Lower lobe of right lung (tissue), 2 donors: ENCODE measurements around the gene CCDC146. TPM values are rescaled to one million over a fixed set of nuclear protein-coding genes. Genes with fewer than 3 reads are reported as not detected.
"Not testable (repeated sequence)": the region's sequence is repeated elsewhere in the genome, so short reads cannot be mapped to it uniquely, and the experiment has no call there.

Experiments
- ATAC-seq, 2 donors: fragments of 200-7000 bp; cut with Tn5 transposase; one replicate each; pipeline ENCODE4 v1.9.1; 2020 to 2022; ENCODE audit warnings: mild to moderate bottlenecking in 2 of 2, moderate library complexity in 2 of 2
- DNase-seq: peaks from one replicate; pipeline ENCODE4 v3.0.0-alpha.2; 2020
- H3K27ac ChIP-seq: fragments of 200-600 bp; one replicate; pipeline ENCODE4 v1.8.0; 2022
- H3K27me3 ChIP-seq: fragments of 200-600 bp; one replicate; pipeline ENCODE4 v1.8.0; 2022; ENCODE audit warnings: low read depth
- H3K36me3 ChIP-seq: fragments of 200-600 bp; one replicate; pipeline ENCODE4 v1.8.0; 2022; ENCODE audit warnings: mild to moderate bottlenecking
- H3K4me1 ChIP-seq: fragments of 200-600 bp; one replicate; pipeline ENCODE4 v1.8.0; 2022
- H3K4me3 ChIP-seq: fragments of 200-600 bp; one replicate; pipeline ENCODE4 v1.8.0; 2022; ENCODE audit warnings: mild to moderate bottlenecking
- H3K9me3 ChIP-seq: fragments of 200-600 bp; one replicate; pipeline ENCODE4 v1.8.0; 2022
- intact Hi-C: fragments of 100-400 bp; cut with DNase I; formaldehyde crosslinking; loops from one replicate; pipeline ENCODE4 v1.11.0; 2022
- long read RNA-seq: library from polyadenylated mRNA; unstranded; transcript quantifications from one replicate; pipeline ENCODE4 v2.0.0, GENCODE V29; 2021
- total RNA-seq: library from RNA; stranded (reverse); fragmentation: NEBNext Ultra II Directional; extraction: Animal tissue kit (Norgen Biotek cat#: 25700); gene quantifications from one replicate; pipeline ENCODE4 v1.2.1, GENCODE V29; 2021
- donor health status: DM: no; HTN: yes; CAD: no; lungs with severe emphysema.

The CCDC146 gene, protein sequence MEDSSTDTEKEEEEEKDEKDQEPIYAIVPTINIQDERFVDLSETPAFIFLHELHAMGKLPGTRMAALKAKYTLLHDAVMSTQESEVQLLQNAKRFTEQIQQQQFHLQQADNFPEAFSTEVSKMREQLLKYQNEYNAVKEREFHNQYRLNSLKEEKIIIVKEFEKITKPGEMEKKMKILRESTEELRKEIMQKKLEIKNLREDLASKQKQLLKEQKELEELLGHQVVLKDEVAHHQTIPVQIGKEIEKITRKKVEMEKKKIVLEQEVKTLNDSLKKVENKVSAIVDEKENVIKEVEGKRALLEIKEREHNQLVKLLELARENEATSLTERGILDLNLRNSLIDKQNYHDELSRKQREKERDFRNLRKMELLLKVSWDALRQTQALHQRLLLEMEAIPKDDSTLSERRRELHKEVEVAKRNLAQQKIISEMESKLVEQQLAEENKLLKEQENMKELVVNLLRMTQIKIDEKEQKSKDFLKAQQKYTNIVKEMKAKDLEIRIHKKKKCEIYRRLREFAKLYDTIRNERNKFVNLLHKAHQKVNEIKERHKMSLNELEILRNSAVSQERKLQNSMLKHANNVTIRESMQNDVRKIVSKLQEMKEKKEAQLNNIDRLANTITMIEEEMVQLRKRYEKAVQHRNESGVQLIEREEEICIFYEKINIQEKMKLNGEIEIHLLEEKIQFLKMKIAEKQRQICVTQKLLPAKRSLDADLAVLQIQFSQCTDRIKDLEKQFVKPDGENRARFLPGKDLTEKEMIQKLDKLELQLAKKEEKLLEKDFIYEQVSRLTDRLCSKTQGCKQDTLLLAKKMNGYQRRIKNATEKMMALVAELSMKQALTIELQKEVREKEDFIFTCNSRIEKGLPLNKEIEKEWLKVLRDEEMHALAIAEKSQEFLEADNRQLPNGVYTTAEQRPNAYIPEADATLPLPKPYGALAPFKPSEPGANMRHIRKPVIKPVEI
- total RNA-seq, result 17.3 TPM
- long read RNA-seq, partial matches to known transcripts, result 2 of 7 reads
- long read RNA-seq, other reads (novel, unspliced or antisense), result 4 of 7 reads

DNA sequence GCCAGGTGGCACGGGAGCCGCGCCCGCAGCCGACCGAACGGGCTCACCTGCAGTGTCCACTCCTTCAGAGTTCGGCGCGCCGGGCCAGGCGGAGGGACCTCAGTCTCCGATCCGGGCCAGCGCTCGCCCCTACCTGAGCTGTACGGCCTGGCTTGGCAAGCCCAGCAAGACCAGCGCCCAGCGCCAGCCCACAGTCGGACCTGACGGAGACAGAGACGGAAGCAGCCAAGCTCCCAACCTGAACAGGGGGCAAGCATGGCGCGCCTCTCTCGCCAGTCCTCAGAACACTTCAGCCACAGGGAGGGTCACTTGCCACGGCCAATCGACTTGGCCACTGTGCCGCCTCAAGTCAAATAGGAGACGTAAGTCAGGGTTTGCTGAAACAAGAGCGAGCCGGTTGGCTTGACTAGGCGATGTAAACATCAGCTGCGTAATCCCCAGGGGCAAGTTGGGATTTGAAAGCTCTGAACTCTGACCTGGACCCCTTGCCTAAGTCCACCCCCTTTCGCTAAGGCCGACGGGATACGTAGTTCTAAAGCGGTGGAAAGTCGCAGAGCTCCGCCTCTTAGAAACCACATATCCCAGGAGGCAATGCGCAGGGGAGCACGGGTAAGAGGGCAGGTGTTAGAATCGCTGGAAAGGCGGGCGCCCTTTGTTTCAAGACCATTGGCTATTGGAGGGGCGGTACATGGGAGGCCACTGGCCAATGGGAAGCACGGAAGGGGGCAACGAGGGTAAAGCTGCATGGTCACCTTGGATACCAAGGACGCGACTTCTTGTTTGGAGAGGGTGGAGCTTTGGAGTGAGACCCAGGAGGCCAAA lies at the start of gene CCDC146:
TSS of gene CCDC146 (plus strand) at position 756 of the 822 bp plus-strand sequence. CDS start 45,054 bp downstream, outside the sequence.
- DNase-seq (peak; percentile 99), ATAC-seq (peak; percentile 99)
- intact Hi-C loops, result not testable (repeated sequence)

DNA sequence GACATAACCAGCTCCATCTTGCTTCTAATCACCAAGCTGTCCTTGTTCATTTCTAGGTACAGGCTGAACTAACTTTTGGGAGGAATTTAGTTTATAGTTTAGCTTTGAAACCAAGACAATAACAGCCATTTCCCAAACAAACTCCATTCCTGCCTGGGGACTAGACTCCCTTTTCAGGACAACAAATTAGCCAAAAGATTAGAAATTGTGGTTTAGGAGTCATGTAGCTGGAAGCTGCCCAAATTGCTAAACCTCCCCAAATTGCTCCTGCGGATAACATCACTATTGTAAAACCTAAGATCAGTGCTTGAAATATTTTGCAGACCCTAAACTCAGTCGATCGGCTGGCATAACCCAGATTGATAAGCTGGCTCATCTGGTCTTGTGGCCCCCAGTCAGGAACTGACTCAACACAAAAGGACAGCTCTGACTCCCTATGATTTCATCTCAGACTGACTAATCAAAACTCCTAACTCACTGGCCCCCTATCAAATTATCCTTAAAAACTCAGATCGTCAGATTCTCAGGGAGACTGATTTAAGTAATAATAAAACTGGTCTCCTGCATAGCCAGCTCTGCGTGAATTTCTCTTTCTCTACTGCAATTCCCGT lies 47.5 kb upstream of the CCDC146 start:
- not testable (repeated sequence) for H3K27me3 ChIP-seq

More for the DNA sequence above, at the start of gene CCDC146:
- H3K36me3 ChIP-seq, H3K27me3 ChIP-seq, H3K9me3 ChIP-seq, H3K4me1 ChIP-seq: not testable (repeated sequence)
- Histone ChIP-seq H3K27ac (peak within 1 kb of the TSS; percentile 72), H3K4me3 (peak within 1 kb of the TSS; percentile 70)

DNA sequence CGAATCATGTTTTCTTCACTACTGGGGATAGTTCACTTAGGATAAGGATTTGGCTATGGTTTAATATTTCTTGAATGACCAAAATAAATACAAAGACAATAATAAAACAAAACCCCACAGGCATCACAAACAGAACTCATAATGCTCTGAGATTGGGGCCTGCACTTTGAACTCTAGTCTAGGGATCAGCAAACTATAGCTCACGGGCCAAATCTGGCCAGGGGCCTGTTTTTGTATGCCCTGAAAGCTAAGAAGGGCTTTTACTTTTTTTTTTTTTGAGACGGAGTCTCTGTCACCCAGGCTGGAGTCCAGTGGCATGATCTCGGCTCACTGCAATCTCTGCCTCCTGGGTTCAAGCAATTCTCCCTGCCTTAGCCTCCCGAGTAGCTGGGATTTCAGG lies 45.4 kb upstream of the CCDC146 start:
- ATAC-seq, H3K36me3 ChIP-seq, H3K9me3 ChIP-seq, H3K27ac ChIP-seq, H3K4me3 ChIP-seq, H3K27me3 ChIP-seq, intact Hi-C loops, H3K4me1 ChIP-seq, DNase-seq: not testable (repeated sequence)

More for the DNA sequence above, 47.5 kb upstream of the CCDC146 start:
- H3K36me3 ChIP-seq, DNase-seq, H3K27ac ChIP-seq, intact Hi-C loops, ATAC-seq, H3K9me3 ChIP-seq, H3K4me1 ChIP-seq, H3K4me3 ChIP-seq: not testable (repeated sequence)

DNA sequence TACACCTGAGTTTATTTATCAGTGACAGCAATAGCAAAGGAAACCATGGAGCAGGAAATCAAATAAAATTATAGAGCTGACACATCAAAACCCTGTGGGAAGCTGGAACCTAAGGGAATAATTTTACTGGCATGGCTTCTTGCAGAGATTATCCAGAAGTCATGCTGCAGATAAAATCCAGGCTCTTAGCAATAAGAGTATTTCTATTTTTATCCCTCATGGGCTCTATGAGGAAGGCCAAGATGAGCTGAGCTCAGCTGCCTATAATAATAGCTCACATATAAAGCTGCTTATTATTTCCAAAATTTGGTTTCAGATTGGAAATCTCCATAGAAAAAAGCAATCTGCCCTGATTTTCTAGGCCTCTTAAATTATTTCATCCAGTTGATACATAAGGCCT lies 43.3 kb upstream of the CCDC146 start:
- H3K36me3 ChIP-seq, H3K9me3 ChIP-seq, H3K27ac ChIP-seq, H3K4me1 ChIP-seq, DNase-seq, H3K4me3 ChIP-seq, intact Hi-C loops, H3K27me3 ChIP-seq, ATAC-seq: not testable (repeated sequence)

DNA sequence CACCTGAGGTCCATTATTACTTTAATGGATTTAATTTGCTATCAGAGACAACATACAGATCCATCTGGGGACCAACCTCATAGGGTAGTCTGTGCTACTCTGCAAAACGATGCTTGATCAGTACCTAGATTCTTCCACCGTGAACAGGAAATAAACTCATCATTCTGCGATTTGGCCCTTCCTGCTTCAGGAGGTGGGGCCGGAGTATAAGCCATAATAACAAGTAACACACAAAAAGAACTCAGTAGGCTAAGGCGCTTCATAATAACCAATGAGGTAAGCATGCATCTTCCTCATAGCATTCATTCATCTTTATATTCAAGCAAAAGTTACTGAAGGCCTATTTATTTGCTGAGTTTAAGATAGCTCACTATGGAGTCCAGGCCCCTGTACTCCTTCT lies 42.8 kb upstream of the CCDC146 start:
- H3K4me3 ChIP-seq, H3K27ac ChIP-seq, intact Hi-C loops, H3K36me3 ChIP-seq, H3K27me3 ChIP-seq, H3K4me1 ChIP-seq, ATAC-seq, DNase-seq, H3K9me3 ChIP-seq: not testable (repeated sequence)

DNA sequence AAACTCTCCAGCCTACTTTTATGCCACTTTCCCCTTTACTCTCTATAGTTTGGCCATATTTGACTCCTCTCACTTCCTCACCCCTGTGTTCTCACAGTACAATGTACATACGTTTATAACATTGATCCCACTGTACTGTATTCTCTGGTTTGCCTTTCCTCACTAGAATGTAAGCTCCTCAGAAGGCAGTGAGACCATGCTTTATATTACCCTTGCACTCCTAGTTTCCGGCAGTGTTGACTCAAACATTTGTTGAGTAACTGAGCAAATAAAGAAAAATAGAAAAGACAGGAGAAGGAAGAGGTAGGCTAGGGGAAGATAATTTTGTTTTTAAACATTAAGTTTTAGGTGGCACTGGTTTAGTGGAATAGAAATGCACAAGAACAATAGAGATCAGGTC lies 42.2 kb upstream of the CCDC146 start:
- intact Hi-C loops, result not testable (repeated sequence)

DNA sequence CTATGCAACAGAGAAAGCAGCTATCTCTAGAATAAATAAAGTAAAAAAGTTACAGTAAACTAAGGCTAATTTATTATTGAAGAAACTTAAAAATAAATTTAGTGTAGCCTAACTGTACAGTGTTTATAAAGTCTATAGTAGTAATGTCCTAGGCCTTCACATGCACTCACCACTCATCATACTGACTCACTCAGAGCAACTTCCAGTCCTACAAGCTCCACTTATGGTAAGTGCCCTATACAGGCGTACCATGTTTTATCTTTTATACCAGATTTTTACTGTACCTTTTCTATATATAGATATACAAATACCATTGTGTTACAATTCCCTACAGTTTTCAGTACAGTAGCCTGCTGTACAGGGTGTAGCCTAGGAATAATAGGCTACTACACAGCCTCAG lies 40.2 kb upstream of the CCDC146 start:
- H3K27ac ChIP-seq, H3K27me3 ChIP-seq, H3K4me1 ChIP-seq, DNase-seq, ATAC-seq, H3K4me3 ChIP-seq, H3K36me3 ChIP-seq, H3K9me3 ChIP-seq, intact Hi-C loops: not testable (repeated sequence)

More for the DNA sequence above, 42.2 kb upstream of the CCDC146 start:
- DNase-seq, H3K27me3 ChIP-seq, H3K4me3 ChIP-seq, H3K4me1 ChIP-seq, H3K27ac ChIP-seq, H3K36me3 ChIP-seq, H3K9me3 ChIP-seq, ATAC-seq: not testable (repeated sequence)

DNA sequence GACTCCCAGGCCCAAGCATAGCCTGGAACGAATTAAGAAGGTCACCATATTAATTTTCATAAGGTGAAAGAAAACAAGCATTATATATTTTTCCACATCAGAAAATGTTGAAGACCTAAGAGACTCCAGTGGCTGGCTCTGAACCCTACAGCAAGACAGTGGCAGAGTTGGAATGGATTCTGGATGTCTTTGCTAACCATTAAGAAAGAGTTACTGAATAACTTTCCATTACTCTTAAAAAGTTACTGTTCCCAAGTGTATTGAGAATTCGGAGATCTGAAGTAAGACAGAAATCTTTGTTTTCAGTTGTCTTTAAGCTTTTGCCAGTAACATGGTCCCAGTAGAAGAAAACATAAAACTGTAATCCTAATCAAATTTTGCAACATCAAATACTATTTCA lies 30.1 kb upstream of the CCDC146 start:
- not testable (repeated sequence) for H3K9me3 ChIP-seq

DNA sequence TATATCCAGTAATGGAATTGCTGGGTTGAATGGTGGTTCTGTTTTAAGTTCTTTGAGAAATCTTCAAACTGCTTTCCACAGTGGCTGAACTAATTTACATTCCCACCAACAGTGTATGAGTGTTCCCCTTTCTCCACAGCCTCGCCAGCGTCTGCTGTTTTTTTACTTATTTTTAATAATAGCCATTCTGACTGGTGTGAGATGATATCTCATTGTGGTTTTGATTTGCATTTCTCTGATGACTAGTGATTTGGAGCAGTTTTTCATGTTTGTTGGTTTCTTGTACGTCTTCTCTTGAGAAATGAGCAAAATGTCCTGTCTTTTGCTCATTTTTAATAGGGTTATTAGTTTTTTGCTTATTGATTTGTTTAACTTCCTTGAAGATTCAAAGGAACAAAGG lies 21.9 kb upstream of the CCDC146 start:
- DNase-seq, H3K4me3 ChIP-seq, H3K9me3 ChIP-seq, H3K36me3 ChIP-seq, H3K27me3 ChIP-seq, ATAC-seq, H3K27ac ChIP-seq, H3K4me1 ChIP-seq, intact Hi-C loops: not testable (repeated sequence)

More for the DNA sequence above, 30.1 kb upstream of the CCDC146 start:
- H3K27ac ChIP-seq, H3K4me1 ChIP-seq, H3K4me3 ChIP-seq, DNase-seq, H3K27me3 ChIP-seq, H3K36me3 ChIP-seq, ATAC-seq, intact Hi-C loops: not testable (repeated sequence)

DNA sequence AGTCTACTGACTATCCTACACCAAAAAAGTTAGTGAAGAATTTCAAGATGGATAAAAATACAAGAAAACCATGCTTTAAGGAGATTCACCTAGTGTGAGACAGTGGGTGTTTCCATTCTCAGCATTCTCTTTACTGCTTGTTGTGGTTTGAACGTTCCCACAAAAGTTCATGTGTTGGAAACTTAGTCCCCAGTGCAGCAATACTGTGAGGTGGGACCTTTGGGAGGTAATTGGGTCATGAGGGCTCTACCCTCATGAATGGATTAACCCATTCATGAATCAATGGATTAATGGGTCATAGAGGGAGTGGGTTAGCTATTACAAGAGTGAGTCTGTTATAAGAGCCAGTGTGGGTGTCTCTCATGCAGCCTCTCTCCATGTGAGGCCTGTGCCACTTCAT lies 21.2 kb upstream of the CCDC146 start:
- H3K9me3 ChIP-seq, H3K27me3 ChIP-seq, DNase-seq, H3K4me3 ChIP-seq, intact Hi-C loops, H3K36me3 ChIP-seq, H3K27ac ChIP-seq, H3K4me1 ChIP-seq, ATAC-seq: not testable (repeated sequence)

DNA sequence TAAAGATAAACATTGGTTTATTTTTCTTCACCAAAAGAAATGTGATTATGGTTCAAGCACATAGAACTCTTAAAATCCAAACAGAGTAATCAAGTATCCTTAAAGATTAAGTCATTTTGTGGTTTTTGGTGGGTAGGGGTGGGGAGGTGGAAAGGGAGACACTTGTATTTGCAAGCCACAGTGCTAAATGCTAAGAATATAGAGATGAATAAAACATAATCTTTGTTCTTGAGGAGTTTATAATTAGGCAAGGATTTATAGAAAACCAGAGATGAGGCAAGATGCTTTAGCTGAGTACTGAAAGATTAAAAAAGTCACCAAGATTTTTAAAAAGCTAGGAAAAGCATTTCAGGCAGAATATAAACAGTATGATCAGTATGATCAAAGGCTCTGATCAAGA lies 19.7 kb upstream of the CCDC146 start:
- ATAC-seq, H3K9me3 ChIP-seq, H3K4me3 ChIP-seq, H3K27ac ChIP-seq, intact Hi-C loops, H3K4me1 ChIP-seq, DNase-seq, H3K27me3 ChIP-seq, H3K36me3 ChIP-seq: not testable (repeated sequence)

DNA sequence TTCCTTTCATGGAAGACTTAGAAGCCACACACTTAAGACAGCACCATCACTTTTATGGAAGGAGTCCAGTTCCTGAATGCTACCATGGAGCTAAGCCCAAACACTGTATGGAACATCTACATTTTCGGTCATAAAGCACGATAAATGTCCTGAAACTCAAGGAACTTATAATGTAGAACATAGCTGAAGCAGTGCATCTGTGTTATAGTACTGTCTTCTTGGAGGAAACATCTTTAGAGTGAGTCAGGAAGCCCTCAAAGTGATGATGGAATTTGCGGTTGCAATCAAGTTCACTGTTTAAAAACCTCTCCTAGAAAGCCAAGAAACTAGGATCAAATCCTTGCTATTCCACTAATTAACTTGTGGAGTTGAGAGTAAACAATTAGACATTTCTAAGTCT lies 16.5 kb upstream of the CCDC146 start:
- H3K27me3 ChIP-seq, H3K4me3 ChIP-seq, intact Hi-C loops, H3K4me1 ChIP-seq, H3K9me3 ChIP-seq, H3K27ac ChIP-seq, ATAC-seq, DNase-seq: not testable (repeated sequence)
- peaks cover 14% of the 10 kb centered on the region for H3K36me3 ChIP-seq
